Hematopoietic multipotent progenitor cell treated with erythropoietin and hydrocortisone succinate and interleukin-3 and kit ligand, for 15 days (in vitro differentiated cells): Measurements from ENCODE around the gene DYRK4.
"Not testable (repeated sequence)": the region's sequence is repeated elsewhere in the genome, so short reads cannot be mapped to it uniquely, and the experiment has no call there.

Experiments
- DNase-seq: peaks from one replicate; pipeline ENCODE4 v3.0.0-alpha.2; 2015; ENCODE audit warnings: low spot score

The DYRK4 gene

GRCh38 chr12:4562034-4562657 is at the start of gene DYRK4:
Gene DYRK4 (plus strand): TSS chr12:4562208. CDS start chr12:4562246, 38 bp downstream.
- peak; percentile 62 for DNase-seq

- DNase-seq = no peak
Observed at GRCh38 chr12:4518106-4518728, 43.8 kb upstream of the DYRK4 start.

- not testable (repeated sequence) for DNase-seq
Observed at GRCh38 chr12:4523443-4523842, 38.6 kb upstream of the DYRK4 start.

GRCh38 chr12:4526923-4527546 is 35.0 kb upstream of the DYRK4 start:
- DNase-seq = peak; percentile 29

- DNase-seq = no peak
Observed at GRCh38 chr12:4530160-4530559, 31.8 kb upstream of the DYRK4 start.

- DNase-seq = no peak
Observed at GRCh38 chr12:4530982-4531586, 30.9 kb upstream of the DYRK4 start.

GRCh38 chr12:4535092-4535491 is 26.9 kb upstream of the DYRK4 start:
- DNase-seq = no peak

GRCh38 chr12:4535871-4536270 is 26.1 kb upstream of the DYRK4 start:
- no peak for DNase-seq

GRCh38 chr12:4538207-4539160 is 23.5 kb upstream of the DYRK4 start, which contains the start of gene RAD51AP1:
Gene RAD51AP1 (plus strand): TSS chr12:4538890. CDS start chr12:4538940, 50 bp downstream.
- DNase-seq = peak; percentile 95

GRCh38 chr12:4539167-4539870 is 22.7 kb upstream of the DYRK4 start:
- DNase-seq = peak; percentile 8

GRCh38 chr12:4540170-4540569 is 21.8 kb upstream of the DYRK4 start:
- DNase-seq = no peak

- no peak for DNase-seq
Observed at GRCh38 chr12:4540638-4541037, 21.4 kb upstream of the DYRK4 start.

- no peak for DNase-seq
Observed at GRCh38 chr12:4545195-4545594, 16.8 kb upstream of the DYRK4 start.

GRCh38 chr12:4552191-4552590 is 9.8 kb upstream of the DYRK4 start:
- no peak for DNase-seq

GRCh38 chr12:4553943-4554342 is 8.1 kb upstream of the DYRK4 start:
- DNase-seq = no peak

GRCh38 chr12:4555804-4556203 is 6.2 kb upstream of the DYRK4 start:
- DNase-seq = no peak

- no peak for DNase-seq
Observed at GRCh38 chr12:4556735-4557530, 5.1 kb upstream of the DYRK4 start.

- no peak for DNase-seq
Observed at GRCh38 chr12:4557586-4557985, 4.4 kb upstream of the DYRK4 start.

GRCh38 chr12:4558171-4558570 is 3.8 kb upstream of the DYRK4 start:
- no peak for DNase-seq

- no peak for DNase-seq
Observed at GRCh38 chr12:4563336-4563735, 1.3 kb downstream of the DYRK4 start.
